Liver (tissue), 3 donors: ENCODE measurements around the gene IER3IP1.

Experiments used
- MAX ChIP-seq: IDR thresholded peaks from 2 replicates; pipeline ENCODE4 v1.6.1; 2016; ENCODE audit warnings: antibody characterized with exemption
- TAF1 ChIP-seq: conservative IDR thresholded peaks from 2 replicates; pipeline ENCODE4 v1.6.1; 2016; ENCODE audit warnings: antibody characterized with exemption, mild to moderate bottlenecking
- TF ChIP-seq, protein P1 (sequence below): fragments of 150-350 bp; IDR thresholded peaks from 2 replicates; pipeline ENCODE4 v1.5.1; 2017; ENCODE audit warnings: improper control_type of control experiment, low read depth, low read length; ENCODE audit not compliant: missing input control
- donor health status: healthy.
- donor health status: healthy.

GRCh38 chr18:47180765-47181164 is 4.6 kb upstream of the IER3IP1 start:
- TF ChIP-seq TAF1 = no peak
- no peak for TF ChIP-seq MAX
- TF ChIP-seq, protein P1, sequence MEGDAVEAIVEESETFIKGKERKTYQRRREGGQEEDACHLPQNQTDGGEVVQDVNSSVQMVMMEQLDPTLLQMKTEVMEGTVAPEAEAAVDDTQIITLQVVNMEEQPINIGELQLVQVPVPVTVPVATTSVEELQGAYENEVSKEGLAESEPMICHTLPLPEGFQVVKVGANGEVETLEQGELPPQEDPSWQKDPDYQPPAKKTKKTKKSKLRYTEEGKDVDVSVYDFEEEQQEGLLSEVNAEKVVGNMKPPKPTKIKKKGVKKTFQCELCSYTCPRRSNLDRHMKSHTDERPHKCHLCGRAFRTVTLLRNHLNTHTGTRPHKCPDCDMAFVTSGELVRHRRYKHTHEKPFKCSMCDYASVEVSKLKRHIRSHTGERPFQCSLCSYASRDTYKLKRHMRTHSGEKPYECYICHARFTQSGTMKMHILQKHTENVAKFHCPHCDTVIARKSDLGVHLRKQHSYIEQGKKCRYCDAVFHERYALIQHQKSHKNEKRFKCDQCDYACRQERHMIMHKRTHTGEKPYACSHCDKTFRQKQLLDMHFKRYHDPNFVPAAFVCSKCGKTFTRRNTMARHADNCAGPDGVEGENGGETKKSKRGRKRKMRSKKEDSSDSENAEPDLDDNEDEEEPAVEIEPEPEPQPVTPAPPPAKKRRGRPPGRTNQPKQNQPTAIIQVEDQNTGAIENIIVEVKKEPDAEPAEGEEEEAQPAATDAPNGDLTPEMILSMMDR = no peak
